CD4-positive, CD25-positive, alpha-beta regulatory T cell (primary cell): ENCODE measurements around the gene LHX6. TPM values are rescaled to one million over a fixed set of nuclear protein-coding genes. Genes with fewer than 3 reads are reported as not detected.

Source experiments
- ATAC-seq, 2 donors: fragments of 150-1000 bp; cut with Tn5 transposase; one replicate each; pipeline ENCODE4 v1.10.0; 2021; ENCODE audit warnings: low read depth in 2 of 2, moderate number of reproducible peaks in 2 of 2, moderate library complexity in 1 of 2
- DNase-seq, 3 donors: peaks; one replicate each; pipeline versions ENCODE4 v3.0.0 to v3.0.0-alpha.2; 2012 to 2022; ENCODE audit warnings: mixed read lengths in 1 of 3
- H3K27ac ChIP-seq: one replicate; pipeline ENCODE4 v1.7.0; 2013; ENCODE audit warnings: mild to moderate bottlenecking, low read length; ENCODE audit not compliant: insufficient read depth, poor library complexity, severe bottlenecking
- H3K27me3 ChIP-seq: one replicate; pipeline ENCODE4 v1.7.0; 2013; ENCODE audit warnings: low read length; ENCODE audit not compliant: control insufficient read depth, insufficient read depth
- H3K36me3 ChIP-seq: one replicate; pipeline ENCODE4 v1.7.0; 2013; ENCODE audit warnings: mild to moderate bottlenecking, low read length, moderate library complexity; ENCODE audit not compliant: control insufficient read depth, insufficient read depth
- H3K4me1 ChIP-seq: 2 replicates; pipeline ENCODE4 v1.7.0; 2013; ENCODE audit warnings: mild to moderate bottlenecking, low read length; ENCODE audit not compliant: insufficient read depth, control insufficient read depth, poor library complexity, severe bottlenecking
- H3K4me3 ChIP-seq: one replicate; pipeline ENCODE4 v1.7.0; 2013; ENCODE audit warnings: low read depth, mild to moderate bottlenecking, low read length, moderate library complexity
- H3K9me3 ChIP-seq, 2 experiments: 1 replicate in 1 of 2; 2 replicates in 1 of 2; pipeline ENCODE4 v1.7.0; 2013; ENCODE audit warnings: low read length in 2 of 2, mild to moderate bottlenecking in 1 of 2, moderate library complexity in 1 of 2; ENCODE audit not compliant: control insufficient read depth in 2 of 2
- H3K27ac Mint-ChIP-seq, 3 donors: one replicate each; pipeline ENCODE4 v1.8.0; 2020 to 2022; ENCODE audit warnings: mild to moderate bottlenecking in 3 of 3, mixed read lengths in 3 of 3, moderate library complexity in 2 of 3
- H3K27me3 Mint-ChIP-seq: one replicate; pipeline ENCODE4 v1.8.0; 2022; ENCODE audit warnings: mild to moderate bottlenecking, mixed read lengths
- H3K36me3 Mint-ChIP-seq: one replicate; pipeline ENCODE4 v1.8.0; 2020; ENCODE audit warnings: mixed read lengths
- H3K4me1 Mint-ChIP-seq, 4 donors: one replicate each; pipeline ENCODE4 v1.8.0; 2020 to 2022; ENCODE audit warnings: mixed read lengths in 4 of 4, mild to moderate bottlenecking in 1 of 4
- H3K4me3 Mint-ChIP-seq, 4 donors: one replicate each; pipeline ENCODE4 v1.8.0; 2020 to 2022; ENCODE audit warnings: mild to moderate bottlenecking in 4 of 4, mixed read lengths in 4 of 4, moderate library complexity in 3 of 4
- H3K9me3 Mint-ChIP-seq, 7 donors: one replicate each; pipeline ENCODE4 v1.8.0; 2020 to 2022; ENCODE audit warnings: mixed read lengths in 7 of 7, mild to moderate bottlenecking in 3 of 7, moderate library complexity in 2 of 7
- polyA plus RNA-seq, 4 donors: library from polyadenylated mRNA; unstranded; fragments of 300-500 nt; fragmentation: Illumina TruSeq; gene quantifications; one replicate each; pipeline ENCODE4 v1.2.3, GENCODE V29; 2021
- total RNA-seq: library from RNA; stranded (reverse); gene quantifications from one replicate; pipeline ENCODE4 v1.2.3, GENCODE V29; 2022

LHX6 gene
- total and polyA plus RNA-seq, 5 donors from 2014 or later = not detected

DNA sequence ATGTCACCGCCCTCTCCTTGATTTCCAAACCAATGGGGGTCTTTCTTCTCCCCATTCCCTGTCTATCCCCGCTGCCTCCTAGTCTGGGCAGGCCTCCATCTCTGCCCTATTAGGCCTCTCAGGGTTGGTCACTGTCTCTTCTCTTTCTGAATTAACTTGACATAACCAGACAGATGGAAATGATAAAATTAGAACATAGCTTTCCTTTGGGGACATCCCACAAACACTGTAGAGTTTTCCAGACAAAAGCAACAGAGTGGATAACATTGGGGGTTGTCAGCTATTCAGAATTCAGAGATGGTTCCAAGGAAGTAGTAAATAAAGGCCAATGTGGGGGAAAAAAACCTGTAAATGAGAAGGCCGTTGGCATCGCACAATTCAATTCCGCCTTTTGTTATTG is 24.7 kb downstream of the LHX6 start:
- Mint-ChIP-seq H3K9me3 (peaks cover 0 to 1% (median 0%) of the 10 kb centered on the region in 7 donors), H3K4me1 (no peaks in the 10 kb centered on the region), H3K27ac (peak overlapping the region in 1 of 3 donors; percentile 48), H3K4me3 (no peak overlapping the region), H3K36me3 (no peaks in the 10 kb centered on the region), H3K27me3 (peaks cover 21% of the 10 kb centered on the region)
- no peaks in the 10 kb centered on the region for H3K4me1 ChIP-seq
- H3K4me3 ChIP-seq = no peak overlapping the region
- ATAC-seq (no peak), DNase-seq (no peak)
- no peaks in the 10 kb centered on the region for H3K36me3 ChIP-seq
- no peaks in the 10 kb centered on the region for H3K27me3 ChIP-seq
- no peak overlapping the region for H3K27ac ChIP-seq
- no peaks in the 10 kb centered on the region for H3K9me3 ChIP-seq

DNA sequence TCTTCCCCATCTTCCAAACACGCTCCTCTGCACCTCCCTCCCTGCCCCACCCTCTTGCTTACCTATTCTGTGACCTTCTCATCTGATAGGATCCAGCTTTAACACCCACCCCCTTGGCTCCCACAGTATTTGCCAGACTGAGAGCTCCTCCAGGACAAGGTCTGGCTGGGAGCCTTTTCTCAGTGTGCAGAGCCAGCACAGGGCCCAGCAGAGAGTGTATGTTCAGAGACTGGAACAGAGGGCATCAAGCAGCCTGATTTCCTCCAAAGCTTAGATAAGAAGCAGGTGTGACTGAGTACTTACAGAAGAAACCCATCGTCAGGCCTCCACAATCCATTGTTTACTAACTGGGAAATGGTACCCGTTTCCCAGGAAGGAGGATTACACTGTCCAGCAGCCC is 26.6 kb downstream of the LHX6 start:
- Histone ChIP-seq H3K4me3 (no peak overlapping the region), H3K27ac (no peak overlapping the region), H3K9me3 (no peaks in the 10 kb centered on the region), H3K36me3 (no peaks in the 10 kb centered on the region), H3K27me3 (no peaks in the 10 kb centered on the region), H3K4me1 (no peaks in the 10 kb centered on the region)
- DNase-seq = no peak
- Mint-ChIP-seq H3K4me1 (no peaks in the 10 kb centered on the region), H3K36me3 (no peaks in the 10 kb centered on the region), H3K4me3 (no peak overlapping the region), H3K27me3 (peaks cover 11% of the 10 kb centered on the region), H3K27ac (no peak overlapping the region), H3K9me3 (peaks cover 0 to 1% (median 0%) of the 10 kb centered on the region in 7 donors)
- ATAC-seq = no peak

DNA sequence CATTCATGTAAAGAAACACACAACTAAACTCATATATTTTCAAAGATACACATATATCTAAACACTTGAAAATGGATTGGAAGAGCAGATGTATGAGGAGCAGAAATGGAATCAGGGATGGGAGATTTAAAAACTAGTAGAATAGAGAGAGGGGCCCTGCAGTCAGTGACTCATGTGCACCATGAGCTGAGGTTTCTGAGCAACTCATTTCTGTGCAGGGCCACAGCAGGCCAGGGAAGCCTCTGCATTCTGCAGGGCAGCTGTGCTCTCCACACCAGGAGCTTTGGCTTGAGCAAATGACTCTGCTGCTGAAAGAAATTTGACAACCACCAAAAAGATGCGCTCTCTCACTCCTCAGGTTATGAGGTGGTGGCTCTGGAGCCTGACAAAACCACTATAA is 27.1 kb downstream of the LHX6 start:
- H3K27me3 Mint-ChIP-seq = peaks cover 10% of the 10 kb centered on the region
- H3K4me3 Mint-ChIP-seq = no peak overlapping the region
- Histone ChIP-seq H3K9me3 (no peaks in the 10 kb centered on the region), H3K4me1 (no peaks in the 10 kb centered on the region), H3K27me3 (no peaks in the 10 kb centered on the region), H3K27ac (no peak overlapping the region), H3K4me3 (no peak overlapping the region), H3K36me3 (no peaks in the 10 kb centered on the region)
- DNase-seq (no peak), ATAC-seq (no peak)
- peaks cover 0 to 1% (median 0%) of the 10 kb centered on the region in 7 donors for H3K9me3 Mint-ChIP-seq
- H3K36me3 Mint-ChIP-seq = no peaks in the 10 kb centered on the region
- no peak overlapping the region for H3K27ac Mint-ChIP-seq
- no peaks in the 10 kb centered on the region for H3K4me1 Mint-ChIP-seq

DNA sequence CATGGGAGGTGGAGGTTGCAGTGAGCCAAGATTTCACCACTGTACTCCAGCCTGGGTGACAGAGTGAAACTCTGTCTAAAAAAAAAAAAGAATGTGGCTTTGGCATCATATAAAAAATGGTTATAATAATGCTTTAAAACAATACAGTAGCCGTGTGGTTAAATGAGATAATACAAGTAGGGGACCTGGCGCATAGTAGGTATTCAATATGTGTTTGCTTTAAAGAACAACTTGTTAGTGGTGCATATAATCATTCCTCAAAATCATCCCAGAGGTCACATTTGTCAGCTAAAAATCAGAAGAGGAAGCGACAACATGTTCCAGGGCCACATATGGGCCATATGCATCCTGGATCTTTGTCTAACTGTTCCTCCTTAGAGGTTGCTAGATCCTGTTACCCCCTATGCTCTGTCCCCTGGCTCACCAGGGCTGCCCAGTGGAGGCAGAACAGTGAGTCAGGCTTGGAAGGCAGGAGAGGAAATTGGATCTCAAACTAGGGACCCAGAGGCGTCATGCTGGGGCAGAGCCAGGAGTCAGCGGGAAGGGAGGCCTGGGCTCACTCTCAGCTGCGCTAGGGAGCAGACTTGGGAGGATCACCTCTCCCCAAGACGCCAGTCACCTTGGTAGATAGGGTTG is 27.7 kb downstream of the LHX6 start:
- Histone ChIP-seq H3K36me3 (no peaks in the 10 kb centered on the region), H3K27ac (no peak overlapping the region), H3K27me3 (no peaks in the 10 kb centered on the region), H3K9me3 (no peaks in the 10 kb centered on the region), H3K4me3 (no peak overlapping the region), H3K4me1 (no peaks in the 10 kb centered on the region)
- Mint-ChIP-seq H3K4me1 (no peaks in the 10 kb centered on the region), H3K9me3 (peaks cover 0 to 1% (median 0%) of the 10 kb centered on the region in 7 donors), H3K27me3 (peaks cover 12% of the 10 kb centered on the region), H3K4me3 (no peak overlapping the region), H3K36me3 (no peaks in the 10 kb centered on the region), H3K27ac (no peak overlapping the region)
- DNase-seq (no peak), ATAC-seq (no peak)

DNA sequence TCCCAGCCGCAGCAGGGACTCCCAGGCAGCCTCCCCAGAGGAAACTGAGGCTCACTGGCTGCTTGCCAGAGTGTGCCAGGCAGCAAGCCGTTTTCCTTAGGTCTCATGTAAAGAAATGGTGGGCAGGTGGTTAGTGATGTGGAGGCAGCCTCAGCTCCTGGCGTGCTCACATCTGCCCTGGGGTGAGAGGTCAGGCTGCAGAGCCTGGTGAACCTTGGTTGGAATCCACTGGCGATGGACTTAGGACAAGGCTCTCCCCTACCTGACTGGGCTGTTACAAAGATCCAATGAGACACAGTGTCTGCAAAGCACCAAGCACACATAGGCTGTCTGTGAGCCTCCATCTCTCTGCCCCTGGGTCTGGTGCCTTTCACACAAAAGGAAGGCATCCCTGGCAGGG is 30.9 kb downstream of the LHX6 start:
- Mint-ChIP-seq H3K4me1 (no peaks in the 10 kb centered on the region), H3K27me3 (peaks cover 12% of the 10 kb centered on the region), H3K27ac (no peak overlapping the region), H3K4me3 (no peak overlapping the region), H3K36me3 (no peaks in the 10 kb centered on the region), H3K9me3 (peaks cover 0 to 1% (median 0%) of the 10 kb centered on the region in 7 donors)
- Histone ChIP-seq H3K27ac (no peak overlapping the region), H3K4me1 (no peaks in the 10 kb centered on the region), H3K4me3 (no peak overlapping the region), H3K9me3 (no peaks in the 10 kb centered on the region), H3K27me3 (no peaks in the 10 kb centered on the region), H3K36me3 (no peaks in the 10 kb centered on the region)
- DNase-seq (no peak), ATAC-seq (no peak)

DNA sequence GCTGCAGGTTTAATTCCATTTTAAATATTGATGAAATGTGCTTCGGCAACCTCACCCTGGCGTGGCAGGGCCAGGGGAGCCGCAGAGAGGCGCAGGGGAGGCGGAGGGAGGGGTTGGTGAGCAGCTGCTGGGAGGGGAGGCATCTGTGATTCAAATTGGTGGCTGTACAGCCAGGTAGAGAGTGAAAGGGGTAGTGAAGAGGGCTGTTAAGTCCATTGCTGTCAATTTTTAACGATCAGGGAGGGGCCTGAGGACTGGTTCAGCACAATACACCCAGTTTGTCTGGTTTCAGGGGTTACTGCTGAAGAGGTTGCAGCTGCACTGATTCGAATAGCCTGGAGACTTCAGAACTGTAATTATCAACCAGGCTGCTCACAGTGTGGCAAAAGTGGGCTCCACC is 31.3 kb downstream of the LHX6 start:
- peaks cover 0 to 1% (median 0%) of the 10 kb centered on the region in 7 donors for H3K9me3 Mint-ChIP-seq
- no peaks in the 10 kb centered on the region for H3K4me1 Mint-ChIP-seq
- no peak overlapping the region for H3K4me3 Mint-ChIP-seq

DNA sequence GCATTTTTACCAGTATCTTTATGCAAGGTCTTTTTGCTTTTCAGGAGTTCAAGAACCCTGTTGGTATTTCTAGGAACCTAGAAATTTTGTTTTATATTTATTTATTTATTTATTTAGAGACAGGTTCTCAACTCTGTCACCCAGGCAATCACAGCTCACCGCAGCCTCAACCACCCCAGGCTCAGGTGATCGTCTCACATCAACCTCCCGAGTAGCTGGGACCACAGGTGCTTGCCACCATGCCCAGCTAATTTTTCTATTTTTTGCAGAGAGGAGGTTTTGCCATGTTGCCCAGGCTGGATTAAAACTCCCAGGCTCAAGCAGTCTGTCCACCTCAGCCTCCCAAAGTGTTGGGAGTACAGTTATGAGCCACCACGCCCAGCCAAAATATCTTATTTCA is 32.9 kb downstream of the LHX6 start:
- ATAC-seq (no peak), DNase-seq (no peak)
- Histone ChIP-seq H3K36me3 (no peaks in the 10 kb centered on the region), H3K27ac (no peak overlapping the region), H3K4me1 (no peaks in the 10 kb centered on the region), H3K9me3 (no peaks in the 10 kb centered on the region), H3K27me3 (no peaks in the 10 kb centered on the region), H3K4me3 (no peak overlapping the region)
- H3K4me1 Mint-ChIP-seq = no peaks in the 10 kb centered on the region
- H3K36me3 Mint-ChIP-seq = no peaks in the 10 kb centered on the region
- H3K4me3 Mint-ChIP-seq = no peak overlapping the region
- H3K27me3 Mint-ChIP-seq = peaks cover 12% of the 10 kb centered on the region
- H3K27ac Mint-ChIP-seq = no peak overlapping the region
- no peaks in the 10 kb centered on the region for H3K9me3 Mint-ChIP-seq

More for the DNA sequence above, 31.3 kb downstream of the LHX6 start:
- ATAC-seq (no peak), DNase-seq (no peak)
- Histone ChIP-seq H3K4me1 (no peaks in the 10 kb centered on the region), H3K36me3 (no peaks in the 10 kb centered on the region), H3K27ac (no peak overlapping the region), H3K9me3 (no peaks in the 10 kb centered on the region), H3K4me3 (no peak overlapping the region), H3K27me3 (no peaks in the 10 kb centered on the region)
- peaks cover 12% of the 10 kb centered on the region for H3K27me3 Mint-ChIP-seq
- no peak overlapping the region for H3K27ac Mint-ChIP-seq
- no peaks in the 10 kb centered on the region for H3K36me3 Mint-ChIP-seq

DNA sequence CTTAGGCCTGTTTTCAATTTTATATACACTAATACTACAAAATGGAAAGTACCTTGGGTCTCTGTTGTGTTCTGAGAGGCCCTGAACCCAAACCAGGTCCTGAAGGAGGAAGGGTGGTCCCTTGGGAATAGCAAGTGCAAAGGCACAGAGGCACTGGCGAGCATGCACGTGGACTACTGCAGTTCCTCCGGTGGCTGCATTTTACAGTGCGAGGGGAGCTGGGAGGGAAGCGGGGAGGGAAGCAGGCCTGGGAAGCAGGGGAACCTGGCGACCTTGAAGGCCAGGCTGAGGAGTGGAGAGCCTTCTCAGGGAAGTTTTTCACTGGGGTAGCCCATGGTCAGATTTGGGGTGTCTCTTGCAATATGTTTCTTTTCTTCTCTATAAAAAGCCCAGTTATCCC is 35.1 kb downstream of the LHX6 start:
- H3K9me3 Mint-ChIP-seq = no peaks in the 10 kb centered on the region
- H3K9me3 ChIP-seq = no peaks in the 10 kb centered on the region
- no peak overlapping the region for H3K27ac ChIP-seq
- DNase-seq (no peak), ATAC-seq (no peak)
- H3K4me3 ChIP-seq = no peak overlapping the region
- H3K4me1 Mint-ChIP-seq = no peaks in the 10 kb centered on the region
- H3K36me3 ChIP-seq = no peaks in the 10 kb centered on the region
- no peak overlapping the region for H3K4me3 Mint-ChIP-seq
- H3K27ac Mint-ChIP-seq = no peak overlapping the region
- H3K36me3 Mint-ChIP-seq = no peaks in the 10 kb centered on the region
- H3K27me3 ChIP-seq = no peaks in the 10 kb centered on the region
- no peaks in the 10 kb centered on the region for H3K4me1 ChIP-seq
- H3K27me3 Mint-ChIP-seq = peaks cover 6% of the 10 kb centered on the region
